Mononuclear cell (primary cell): ENCODE data around the gene RABEPK. TPM values are rescaled to one million over a fixed set of nuclear protein-coding genes. Genes with fewer than 3 reads are reported as not detected.
"Not testable (repeated sequence)": the region's sequence is repeated elsewhere in the genome, so short reads cannot be mapped to it uniquely, and the experiment has no call there.

Experiments used
- H3K27me3 ChIP-seq: 2 replicates; pipeline ENCODE4 v1.6.0; 2011; ENCODE audit warnings: low read length, control low read depth; ENCODE audit not compliant: insufficient read depth
- H3K4me1 ChIP-seq: 2 replicates; pipeline ENCODE4 v1.5.1; 2011; ENCODE audit warnings: mild to moderate bottlenecking, low read length, control low read depth; ENCODE audit not compliant: insufficient read depth
- H3K4me3 ChIP-seq: 2 replicates; pipeline ENCODE4 v1.5.1; 2011; ENCODE audit warnings: mild to moderate bottlenecking, low read length, moderate library complexity
- H3K9me3 ChIP-seq: 2 replicates; pipeline ENCODE4 v1.5.1; 2011; ENCODE audit warnings: low read depth, mild to moderate bottlenecking, control low read depth, low read length
- total RNA-seq: library from RNA; depleted of rRNA; stranded (reverse); fragments of >200 nt; gene quantifications from one replicate; pipeline ENCODE4 v1.2.3, GENCODE V29; 2012

RABEPK gene, protein sequence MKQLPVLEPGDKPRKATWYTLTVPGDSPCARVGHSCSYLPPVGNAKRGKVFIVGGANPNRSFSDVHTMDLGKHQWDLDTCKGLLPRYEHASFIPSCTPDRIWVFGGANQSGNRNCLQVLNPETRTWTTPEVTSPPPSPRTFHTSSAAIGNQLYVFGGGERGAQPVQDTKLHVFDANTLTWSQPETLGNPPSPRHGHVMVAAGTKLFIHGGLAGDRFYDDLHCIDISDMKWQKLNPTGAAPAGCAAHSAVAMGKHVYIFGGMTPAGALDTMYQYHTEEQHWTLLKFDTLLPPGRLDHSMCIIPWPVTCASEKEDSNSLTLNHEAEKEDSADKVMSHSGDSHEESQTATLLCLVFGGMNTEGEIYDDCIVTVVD
- total RNA-seq, result 3.6 TPM

DNA sequence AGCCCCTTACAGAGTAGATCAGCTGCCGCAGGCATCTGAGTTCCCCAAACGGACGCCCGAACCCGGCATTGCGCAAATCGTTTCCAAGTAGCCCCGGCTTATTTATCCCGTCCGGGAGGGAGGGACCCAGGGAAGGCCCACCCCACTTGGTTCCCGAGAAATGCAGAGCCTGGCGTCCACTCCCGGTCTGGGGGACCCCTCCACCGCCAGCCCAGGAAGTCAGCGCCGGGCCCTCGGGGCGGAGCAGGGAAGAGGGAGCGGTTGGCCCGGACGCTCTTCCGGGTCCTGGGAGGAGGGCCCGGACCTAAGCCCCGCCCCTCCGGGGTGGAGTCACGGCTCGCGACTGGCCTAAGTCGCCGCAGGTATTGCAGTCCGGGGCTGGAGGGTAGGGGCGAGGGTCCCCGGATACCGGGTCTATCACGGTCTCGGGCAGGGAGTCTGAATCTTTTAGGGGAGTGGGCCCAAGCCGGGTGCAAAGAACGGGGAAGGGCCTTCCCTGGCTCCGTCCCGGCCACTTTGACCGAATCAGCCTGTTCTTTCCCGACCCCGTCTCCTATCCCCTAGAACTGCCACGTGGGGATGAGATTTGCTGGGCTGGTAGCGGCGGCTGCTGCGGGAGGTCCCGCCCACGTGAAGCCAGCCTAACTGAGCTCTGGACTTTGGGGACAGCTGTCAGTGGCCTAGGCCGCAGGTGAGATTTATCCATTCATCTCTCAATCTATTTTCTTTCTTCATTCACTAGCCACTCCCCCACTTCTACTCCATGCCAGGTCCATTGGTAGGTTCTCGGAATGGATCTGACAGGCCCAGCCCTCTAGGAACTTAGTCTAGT is at the start of gene RABEPK:
Gene RABEPK, plus strand, starts transcription at position 327 of the 832 bp plus-strand sequence. CDS start 2,472 bp downstream, outside the sequence.
- Histone ChIP-seq H3K4me3 (peak within 1 kb of the TSS; percentile 97), H3K4me1 (peaks cover 24% of the 10 kb centered on the region), H3K9me3 (no peaks in the 10 kb centered on the region), H3K27me3 (no peaks in the 10 kb centered on the region)

DNA sequence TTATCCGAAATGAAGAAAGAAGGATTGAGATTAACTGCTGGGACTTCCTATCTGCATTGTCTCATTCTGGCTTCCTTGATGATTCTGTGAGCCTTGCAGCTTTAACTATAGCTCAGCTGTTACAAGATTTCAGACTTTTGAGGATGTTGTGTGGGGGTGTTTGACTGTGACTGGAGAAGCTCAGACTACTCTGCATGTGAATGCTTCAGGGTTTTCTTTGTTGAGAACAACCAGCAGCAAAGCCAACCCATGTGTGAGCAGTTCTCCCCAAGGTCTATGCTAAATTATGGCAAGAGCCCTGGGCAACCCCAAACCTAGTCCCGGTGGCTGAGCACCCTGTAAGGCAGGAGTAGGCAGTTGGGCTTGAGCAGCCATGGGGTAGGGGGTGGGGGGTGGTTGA is 48.6 kb upstream of the RABEPK start:
- Histone ChIP-seq H3K4me3 (no peak overlapping the region), H3K4me1 (no peaks in the 10 kb centered on the region), H3K9me3 (no peaks in the 10 kb centered on the region), H3K27me3 (no peaks in the 10 kb centered on the region)

DNA sequence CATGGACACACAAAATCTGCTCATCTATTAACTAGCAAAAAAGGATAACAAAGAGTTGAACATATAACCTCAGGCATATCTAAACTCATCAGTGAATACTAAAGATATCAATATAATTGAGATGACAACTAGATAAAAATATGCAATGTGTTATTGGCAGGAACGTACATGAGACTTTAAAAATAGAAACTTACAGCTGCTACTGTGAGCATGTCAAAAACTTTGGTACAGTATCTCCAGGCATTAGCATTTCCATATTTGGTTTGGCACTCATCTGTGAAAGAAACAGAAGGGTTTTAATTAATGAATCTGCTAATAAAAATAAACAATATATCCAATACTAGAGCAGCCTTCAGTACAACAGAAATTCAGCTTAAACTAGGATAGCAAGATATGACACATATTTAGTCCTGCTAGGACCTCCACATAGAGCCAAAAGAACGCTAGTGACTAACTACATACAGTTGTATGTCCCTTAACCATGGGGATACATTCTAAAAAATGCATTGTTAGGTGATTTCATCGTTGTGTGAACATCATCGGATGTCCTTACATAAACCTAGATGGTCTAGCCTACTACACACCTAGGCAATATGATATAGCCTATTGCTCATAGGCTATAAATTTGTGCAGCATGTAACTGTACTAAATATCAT is 46.5 kb upstream of the RABEPK start:
- H3K4me1 ChIP-seq, result no peaks in the 10 kb centered on the region
- no peaks in the 10 kb centered on the region for H3K9me3 ChIP-seq
- H3K27me3 ChIP-seq, result no peaks in the 10 kb centered on the region
- no peak overlapping the region for H3K4me3 ChIP-seq

DNA sequence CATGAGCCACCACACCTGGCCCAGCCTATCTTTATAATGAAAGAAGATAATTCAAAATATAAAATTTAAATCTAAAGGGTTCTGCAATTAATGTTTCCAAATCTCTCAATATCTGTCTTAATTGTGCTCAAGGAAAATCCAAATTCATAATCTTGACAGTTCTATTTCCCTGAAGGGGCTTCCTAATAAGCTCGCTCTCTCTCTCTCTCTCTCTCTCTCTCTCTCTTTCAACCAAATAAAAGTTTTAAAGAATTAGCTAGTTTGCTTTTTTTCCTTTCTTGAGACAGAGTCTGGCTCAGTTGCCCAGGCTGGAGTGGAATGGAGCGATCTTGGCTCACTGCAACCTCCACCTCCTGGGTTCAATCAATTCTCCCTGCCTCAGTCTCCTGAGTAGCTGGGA is 43.8 kb upstream of the RABEPK start:
- H3K27me3 ChIP-seq, result no peaks in the 10 kb centered on the region
- H3K9me3 ChIP-seq, result no peaks in the 10 kb centered on the region
- no peak overlapping the region for H3K4me3 ChIP-seq
- H3K4me1 ChIP-seq, result peaks cover 3% of the 10 kb centered on the region

DNA sequence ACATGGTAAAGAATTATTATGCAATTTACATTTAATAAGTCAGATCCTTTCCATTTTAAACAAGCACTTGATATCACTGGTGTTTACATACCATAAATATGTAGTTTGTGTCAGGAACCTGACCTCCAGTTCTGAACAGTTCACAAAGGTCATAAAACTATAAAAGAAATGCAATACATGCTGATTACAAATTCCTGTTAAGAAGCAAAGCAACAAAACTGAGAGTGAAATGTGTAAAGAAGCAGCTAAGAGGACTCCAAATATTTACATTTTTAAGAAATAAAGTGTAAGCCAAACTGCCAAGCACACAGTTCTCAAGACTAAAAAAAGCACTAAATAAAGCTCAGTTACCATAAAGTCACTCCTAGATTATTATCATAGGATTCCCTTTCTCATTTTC is 39.6 kb upstream of the RABEPK start:
- Histone ChIP-seq H3K4me1 (peaks cover 3% of the 10 kb centered on the region), H3K4me3 (no peak overlapping the region), H3K27me3 (no peaks in the 10 kb centered on the region), H3K9me3 (no peaks in the 10 kb centered on the region)

DNA sequence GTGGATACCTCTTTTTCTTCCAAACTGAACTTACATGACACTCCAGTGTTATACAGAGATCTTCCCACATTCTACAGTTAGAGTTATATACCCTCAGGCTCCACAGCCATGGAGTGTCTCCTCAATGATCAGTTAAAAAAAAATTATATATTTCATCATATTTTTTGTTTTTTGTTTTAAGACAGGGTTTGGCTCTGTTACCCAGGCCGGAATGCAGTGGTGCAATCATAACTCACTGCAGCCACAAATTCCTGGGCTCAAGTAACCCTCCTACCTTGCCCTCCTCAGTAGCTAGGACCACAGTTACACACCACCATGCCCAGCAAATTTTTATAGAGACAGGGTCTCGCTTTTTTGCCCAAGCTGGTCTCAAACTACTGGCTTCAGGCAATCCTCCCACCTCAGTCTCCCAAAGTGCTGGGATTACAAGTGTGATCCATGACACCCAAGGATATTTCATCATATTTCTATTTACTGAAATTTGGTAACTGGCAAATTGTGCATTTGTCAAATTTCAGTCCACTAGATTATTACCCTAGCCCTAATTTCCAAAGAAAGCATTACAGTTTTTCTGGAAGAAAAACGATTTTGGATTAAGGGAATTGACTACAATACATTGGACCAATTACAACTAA is 38.9 kb upstream of the RABEPK start:
- Histone ChIP-seq H3K4me3 (no peak overlapping the region), H3K27me3 (no peaks in the 10 kb centered on the region), H3K4me1 (peaks cover 3% of the 10 kb centered on the region), H3K9me3 (no peaks in the 10 kb centered on the region)

DNA sequence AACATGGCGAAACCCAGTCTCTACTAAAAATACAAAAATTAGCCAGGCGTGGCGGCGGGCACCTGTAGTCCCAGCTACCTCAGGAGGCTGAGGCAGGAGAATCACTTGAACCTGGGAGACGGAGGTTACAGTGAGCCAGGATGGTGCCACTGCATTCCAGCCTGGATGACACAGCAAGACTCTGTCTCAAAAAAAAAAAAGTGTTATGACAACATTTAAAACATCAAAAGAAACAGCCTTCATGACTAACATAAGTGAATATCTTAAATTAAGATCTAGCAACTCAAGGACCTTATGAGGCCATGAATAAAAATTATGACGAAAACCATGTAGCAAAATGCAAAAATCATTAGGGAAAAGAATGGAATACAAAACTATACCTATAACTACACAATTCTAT is 37.5 kb upstream of the RABEPK start:
- H3K27me3 ChIP-seq, H3K4me3 ChIP-seq, H3K9me3 ChIP-seq, H3K4me1 ChIP-seq: not testable (repeated sequence)

DNA sequence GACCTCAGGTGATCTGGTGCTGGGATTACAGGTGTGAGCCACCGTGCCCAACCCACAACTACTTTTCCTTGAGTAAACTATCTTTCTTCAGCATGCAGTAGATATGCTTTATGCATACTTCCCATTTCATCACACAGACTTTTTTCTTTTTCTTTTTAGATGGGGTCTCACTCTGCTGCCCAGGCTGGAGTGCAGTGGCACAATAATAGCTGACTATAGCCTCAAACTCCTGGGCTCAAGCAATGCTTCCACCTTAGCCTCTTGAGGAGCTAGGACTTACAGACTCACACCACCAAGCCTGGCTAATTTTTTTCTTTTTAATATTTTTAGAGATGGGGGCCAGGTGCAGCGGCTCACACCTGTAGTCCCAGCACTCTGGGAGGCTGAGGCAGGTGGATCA is 33.6 kb upstream of the RABEPK start:
- no peaks in the 10 kb centered on the region for H3K27me3 ChIP-seq
- H3K9me3 ChIP-seq, result no peaks in the 10 kb centered on the region
- H3K4me3 ChIP-seq, result no peak overlapping the region
- no peaks in the 10 kb centered on the region for H3K4me1 ChIP-seq

DNA sequence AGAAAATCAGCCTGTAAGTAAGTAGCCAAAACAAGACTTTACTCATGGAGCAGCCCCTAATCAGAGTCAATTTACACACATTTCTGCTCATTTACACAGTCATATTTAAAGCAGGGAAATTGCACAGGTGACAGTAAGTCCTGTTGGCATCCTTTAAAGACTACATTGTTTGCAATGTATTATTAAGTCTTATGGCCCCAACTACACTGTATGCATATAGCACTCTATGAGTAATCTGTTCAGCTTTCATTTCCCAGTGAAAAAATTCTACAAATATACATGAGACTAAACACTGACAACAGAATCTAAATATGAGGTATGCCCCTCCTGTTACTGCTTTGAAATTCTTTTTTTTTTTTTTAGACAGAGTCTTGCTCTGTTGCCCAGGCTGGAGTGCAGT is 30.4 kb upstream of the RABEPK start:
- Histone ChIP-seq H3K9me3 (no peaks in the 10 kb centered on the region), H3K27me3 (no peaks in the 10 kb centered on the region), H3K4me3 (no peak overlapping the region), H3K4me1 (peaks cover 15% of the 10 kb centered on the region)

DNA sequence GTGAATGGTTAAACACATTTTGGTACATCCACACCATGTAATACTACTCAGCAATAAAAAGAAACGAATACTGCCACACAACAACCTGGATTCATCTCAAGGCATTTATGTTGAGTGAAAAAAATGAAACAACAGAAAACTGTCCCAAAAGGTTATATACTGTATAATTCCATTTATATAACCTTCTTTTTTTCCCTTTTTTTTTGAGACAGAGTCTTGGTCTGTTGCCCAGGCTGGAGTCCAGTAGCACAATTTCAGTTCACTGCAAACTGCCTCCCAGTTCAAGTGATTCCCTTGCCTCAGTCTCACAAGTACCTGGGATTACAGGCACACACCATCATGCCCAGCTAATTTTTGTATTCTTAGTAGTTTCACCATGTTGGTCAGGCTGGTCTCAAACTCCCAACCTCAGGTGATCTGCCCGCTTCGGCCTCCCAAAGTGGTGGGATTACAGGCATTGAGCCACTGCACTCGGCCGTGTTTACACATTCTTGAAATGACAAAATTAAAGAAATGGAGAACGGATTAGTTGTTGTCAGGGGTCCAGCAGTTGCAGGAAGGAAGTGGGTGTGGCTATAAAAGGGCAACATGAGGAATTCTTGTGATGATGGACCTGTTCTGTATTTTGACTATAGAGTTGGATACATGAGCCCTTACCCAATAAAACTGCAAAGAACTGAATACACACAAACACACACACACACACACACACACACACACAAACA is 28.1 kb upstream of the RABEPK start:
- Histone ChIP-seq H3K4me1 (peaks cover 15% of the 10 kb centered on the region), H3K9me3 (no peaks in the 10 kb centered on the region), H3K27me3 (no peaks in the 10 kb centered on the region), H3K4me3 (no peak overlapping the region)

DNA sequence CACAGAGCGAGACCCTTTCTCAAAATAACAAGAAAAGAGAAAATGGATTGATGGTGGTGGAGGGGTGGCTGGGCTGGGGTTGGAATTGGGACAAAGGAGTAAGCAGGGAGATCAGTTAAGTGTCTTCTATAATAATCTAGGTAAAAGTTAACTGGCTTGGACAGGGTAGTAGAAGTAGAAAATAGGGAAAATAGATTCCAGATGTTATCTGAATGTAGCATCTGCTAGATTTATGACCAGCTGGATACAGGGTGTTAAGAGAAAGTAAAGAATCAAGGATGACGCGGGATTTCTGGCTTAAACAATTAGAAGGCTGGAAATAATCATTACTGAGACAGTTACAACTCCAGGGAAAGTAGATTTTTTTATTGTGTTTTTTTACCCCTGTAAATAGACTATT is 23.7 kb upstream of the RABEPK start:
- Histone ChIP-seq H3K9me3 (no peaks in the 10 kb centered on the region), H3K4me1 (peaks cover 15% of the 10 kb centered on the region), H3K27me3 (no peaks in the 10 kb centered on the region), H3K4me3 (no peak overlapping the region)

DNA sequence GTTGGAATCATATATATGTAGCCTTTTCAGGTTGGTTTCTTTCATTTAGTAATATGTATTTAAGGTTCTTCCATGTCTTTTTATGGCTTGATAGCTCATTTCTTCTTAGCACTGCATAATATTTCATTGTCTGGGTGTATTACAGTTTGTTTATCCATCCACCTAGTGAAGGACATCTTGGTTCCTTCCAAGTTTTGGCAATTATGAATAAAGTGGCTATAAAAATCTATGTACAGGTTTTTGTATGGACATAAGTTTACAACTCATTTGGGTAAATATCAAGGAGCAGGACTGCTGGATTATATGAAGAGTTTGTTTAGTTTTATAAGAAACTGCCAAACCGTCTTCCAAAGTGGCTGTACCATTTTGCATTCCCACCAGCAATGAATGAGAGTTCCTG is 22.5 kb upstream of the RABEPK start:
- peaks cover 6% of the 10 kb centered on the region for H3K4me1 ChIP-seq
- H3K9me3 ChIP-seq, result no peaks in the 10 kb centered on the region
- H3K27me3 ChIP-seq, result no peaks in the 10 kb centered on the region
- H3K4me3 ChIP-seq, result no peak overlapping the region

DNA sequence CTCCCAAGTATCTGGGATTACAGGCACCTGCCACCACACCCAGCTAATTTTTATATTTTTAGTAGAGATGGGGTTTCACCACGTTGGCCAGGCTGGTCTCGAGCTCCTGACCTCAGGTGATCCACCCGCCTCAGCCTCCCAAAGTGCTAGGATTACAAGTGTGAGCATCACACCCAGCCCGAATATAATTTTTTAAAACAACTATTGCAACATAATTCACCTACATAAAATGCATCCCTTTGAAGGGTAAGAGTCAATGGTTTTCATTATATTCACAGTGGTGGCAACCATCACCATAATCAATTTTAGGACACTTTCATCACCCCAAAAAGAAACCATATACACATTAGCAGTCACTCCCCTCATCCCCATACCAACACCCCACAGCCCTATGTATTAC is 20.6 kb upstream of the RABEPK start:
- not testable (repeated sequence) for H3K9me3 ChIP-seq, H3K4me1 ChIP-seq, H3K4me3 ChIP-seq, H3K27me3 ChIP-seq

DNA sequence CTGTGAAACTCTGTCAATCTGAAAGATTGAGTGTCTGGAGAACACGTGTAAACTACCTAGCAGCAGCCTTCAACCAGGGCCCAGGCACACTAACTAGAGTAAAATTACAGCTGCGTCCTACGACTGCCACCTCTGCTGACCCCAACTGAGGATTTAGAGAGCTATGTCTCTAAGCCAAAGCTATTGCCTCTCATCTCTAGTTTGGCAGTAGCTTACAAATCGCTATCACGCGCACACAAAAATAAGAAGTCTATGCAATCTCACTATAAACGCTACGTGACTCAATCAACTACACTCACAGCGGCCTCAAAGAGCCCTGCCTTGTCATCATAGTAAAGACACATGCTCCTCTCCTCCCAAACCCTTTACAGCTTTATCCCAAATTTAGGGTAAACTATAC is 19.5 kb upstream of the RABEPK start:
- no peaks in the 10 kb centered on the region for H3K27me3 ChIP-seq
- no peak overlapping the region for H3K4me3 ChIP-seq
- H3K4me1 ChIP-seq, result no peaks in the 10 kb centered on the region
- H3K9me3 ChIP-seq, result no peaks in the 10 kb centered on the region
